ENCODE data around the gene CFAP73.
"Not testable (repeated sequence)": the region's sequence is repeated elsewhere in the genome, so short reads cannot be mapped to it uniquely, and the experiment has no call there.

CFAP73 gene

DNA sequence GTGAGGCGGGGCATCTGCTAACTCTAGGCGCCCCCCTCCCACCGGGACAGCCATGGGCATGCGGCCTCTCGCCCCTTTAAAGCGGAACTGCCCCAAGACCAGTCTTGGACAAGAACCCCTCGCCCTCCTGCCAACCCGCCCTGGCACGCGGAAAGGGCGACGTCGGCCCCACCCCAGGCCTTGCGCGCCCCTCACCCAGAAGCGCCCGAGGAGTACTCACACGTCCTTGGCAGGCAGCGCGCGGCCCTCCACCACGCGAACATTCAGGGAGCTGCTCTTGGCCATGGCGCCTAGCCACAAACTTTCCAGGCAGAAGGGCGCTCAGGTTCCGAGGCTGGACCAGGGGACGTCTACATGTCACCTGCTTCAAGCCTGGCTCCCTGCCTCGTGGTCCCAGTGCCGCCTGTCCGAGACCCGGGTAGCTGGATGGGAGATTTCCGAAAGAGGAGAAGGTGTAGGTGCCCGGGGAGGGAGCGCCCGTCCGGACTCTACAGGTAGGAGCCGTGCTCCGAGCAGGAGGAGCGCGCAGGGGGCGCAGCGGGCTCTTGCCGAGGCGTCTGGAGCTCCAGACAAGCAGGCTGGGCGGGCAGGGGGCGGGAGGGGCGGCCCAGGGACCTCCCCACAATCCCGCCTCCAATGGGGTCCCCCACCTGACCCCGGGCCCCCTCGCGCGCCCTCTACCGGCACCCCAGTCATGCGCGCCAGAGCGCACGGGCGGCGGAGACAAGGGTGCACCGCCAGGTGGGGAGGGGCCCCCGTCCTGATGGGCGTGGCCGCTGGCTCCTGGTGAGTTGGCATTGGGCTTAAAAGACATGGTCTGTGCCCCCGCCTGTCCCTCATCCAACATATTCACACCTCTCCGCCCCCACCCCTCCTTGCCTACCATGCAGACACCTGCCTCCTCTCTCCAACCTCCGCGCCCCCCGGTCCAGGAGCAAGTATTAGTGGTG, 14.1 kb upstream of the CFAP73 start, which contains the start of gene RASAL1:
Gene RASAL1, minus strand, starts transcription at position 584 of the 950 bp plus-strand sequence. Its CDS starts 299 bp downstream, at position 285.
- Histone ChIP-seq H3K9ac (ENCODE audit: low read length) (no peak within 1 kb of the TSS), H3K36me3 (ENCODE audit: control insufficient read depth, insufficient read depth, low read length, severe bottlenecking) (no peaks in the 10 kb centered on the region), H3K4me3 (ENCODE audit: low read length) (no peak within 1 kb of the TSS), H3K9me3 (ENCODE audit: control insufficient read depth, low read length) (no peaks in the 10 kb centered on the region), H3K27me3 (replicated peaks; ENCODE audit: control insufficient read depth, insufficient read depth, low read length) (peaks cover 36% of the 10 kb centered on the region), H3K4me1 (ENCODE audit: control insufficient read depth, insufficient read depth, low read length) (no peaks in the 10 kb centered on the region)
- no peak for DNase-seq (ENCODE audit: low read depth)

GRCh38 chr12:113136128-113136989, 13.2 kb upstream of the CFAP73 start:
- Histone ChIP-seq H3K9ac (ENCODE audit: low read length) (no peak overlapping the region), H3K27me3 (replicated peaks; ENCODE audit: control insufficient read depth, insufficient read depth, low read length) (peaks cover 31% of the 10 kb centered on the region), H3K36me3 (ENCODE audit: control insufficient read depth, insufficient read depth, low read length, severe bottlenecking) (no peaks in the 10 kb centered on the region), H3K4me3 (ENCODE audit: low read length) (no peak overlapping the region), H3K9me3 (ENCODE audit: control insufficient read depth, low read length) (no peaks in the 10 kb centered on the region), H3K4me1 (ENCODE audit: control insufficient read depth, insufficient read depth, low read length) (no peaks in the 10 kb centered on the region)
- DNase-seq (ENCODE audit: low read depth) = no peak

DNA sequence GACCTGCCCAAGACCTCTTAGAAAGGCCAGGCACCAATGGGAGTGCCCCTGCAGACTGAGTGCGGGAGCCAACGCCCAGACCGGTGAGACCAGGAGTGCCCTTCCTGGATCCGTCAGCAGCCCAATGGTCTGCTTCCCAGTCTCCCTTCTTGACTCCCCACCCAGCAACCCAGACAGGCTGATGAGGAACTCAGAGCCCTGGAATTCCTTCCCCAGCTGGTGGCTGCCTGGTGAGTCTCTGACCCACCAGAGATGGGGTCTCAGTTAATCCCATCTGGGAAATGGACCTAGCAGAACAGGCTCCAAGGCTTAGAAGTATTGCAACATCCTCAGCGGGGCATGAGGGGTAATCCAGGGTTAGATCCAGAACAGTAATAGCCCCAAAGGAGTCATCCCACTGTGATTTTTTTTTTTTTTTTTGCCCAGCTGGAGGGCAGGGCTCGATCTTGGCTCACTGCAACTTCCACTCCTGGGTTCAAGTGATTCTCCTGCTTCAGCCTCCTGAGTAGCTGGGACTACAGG, 12.5 kb upstream of the CFAP73 start:
- Histone ChIP-seq H3K36me3 (ENCODE audit: control insufficient read depth, insufficient read depth, low read length, severe bottlenecking) (no peaks in the 10 kb centered on the region), H3K4me3 (ENCODE audit: low read length) (no peak overlapping the region), H3K9me3 (ENCODE audit: control insufficient read depth, low read length) (no peaks in the 10 kb centered on the region), H3K9ac (ENCODE audit: low read length) (no peak overlapping the region), H3K4me1 (ENCODE audit: control insufficient read depth, insufficient read depth, low read length) (peaks cover 2% of the 10 kb centered on the region), H3K27me3 (replicated peaks; ENCODE audit: control insufficient read depth, insufficient read depth, low read length) (peaks cover 31% of the 10 kb centered on the region)
- no peak for DNase-seq (ENCODE audit: low read depth)

DNA sequence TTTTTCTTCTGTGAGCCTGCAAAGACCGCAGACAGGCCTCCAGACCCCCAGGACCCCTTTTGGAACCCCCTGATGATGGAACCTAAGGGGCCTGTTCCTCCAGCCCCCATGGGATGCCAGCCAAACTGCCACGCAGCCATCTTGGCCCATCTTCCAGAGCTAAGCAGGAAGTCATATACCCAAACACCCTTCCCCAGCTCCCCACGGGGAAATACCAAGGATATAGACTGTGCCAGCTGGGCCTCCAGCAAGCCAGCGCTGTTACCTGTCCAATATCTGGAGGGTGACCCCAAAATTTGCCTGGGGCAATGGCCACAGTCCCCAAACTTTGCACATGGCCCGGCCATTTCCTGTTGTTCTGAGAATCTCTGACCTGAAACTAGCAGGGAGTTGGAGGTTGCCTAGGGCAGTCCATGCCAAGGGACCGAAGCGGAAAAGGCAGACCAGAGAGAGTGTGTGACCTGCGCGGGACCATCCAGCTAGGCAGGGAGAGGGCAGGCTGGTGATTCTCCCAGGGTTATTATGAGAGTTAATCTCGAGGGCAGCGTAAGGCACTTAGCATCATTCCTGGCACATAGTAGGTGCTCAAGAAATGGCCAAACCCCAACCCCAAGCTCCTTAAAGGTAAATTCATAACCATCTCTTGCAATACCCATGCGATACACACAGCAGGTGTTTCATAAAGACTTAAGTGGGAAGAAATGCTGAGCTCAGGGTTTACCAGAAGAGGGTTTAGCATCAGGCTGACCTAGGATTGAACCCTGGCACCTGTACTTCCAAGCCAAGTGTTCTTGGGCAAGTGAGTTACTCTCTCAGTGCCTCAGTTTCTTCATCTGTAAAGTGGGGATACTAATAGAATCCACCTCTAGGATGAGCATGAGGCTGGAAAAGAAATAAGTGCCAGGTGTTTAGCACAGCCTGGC, 11.4 kb upstream of the CFAP73 start:
- Histone ChIP-seq H3K9ac (ENCODE audit: low read length) (no peak overlapping the region), H3K4me3 (ENCODE audit: low read length) (no peak overlapping the region), H3K36me3 (ENCODE audit: control insufficient read depth, insufficient read depth, low read length, severe bottlenecking) (no peaks in the 10 kb centered on the region), H3K9me3 (ENCODE audit: control insufficient read depth, low read length) (no peaks in the 10 kb centered on the region), H3K4me1 (ENCODE audit: control insufficient read depth, insufficient read depth, low read length) (peaks cover 5% of the 10 kb centered on the region), H3K27me3 (replicated peaks; ENCODE audit: control insufficient read depth, insufficient read depth, low read length) (peaks cover 25% of the 10 kb centered on the region)
- DNase-seq (ENCODE audit: low read depth) = no peak

DNA sequence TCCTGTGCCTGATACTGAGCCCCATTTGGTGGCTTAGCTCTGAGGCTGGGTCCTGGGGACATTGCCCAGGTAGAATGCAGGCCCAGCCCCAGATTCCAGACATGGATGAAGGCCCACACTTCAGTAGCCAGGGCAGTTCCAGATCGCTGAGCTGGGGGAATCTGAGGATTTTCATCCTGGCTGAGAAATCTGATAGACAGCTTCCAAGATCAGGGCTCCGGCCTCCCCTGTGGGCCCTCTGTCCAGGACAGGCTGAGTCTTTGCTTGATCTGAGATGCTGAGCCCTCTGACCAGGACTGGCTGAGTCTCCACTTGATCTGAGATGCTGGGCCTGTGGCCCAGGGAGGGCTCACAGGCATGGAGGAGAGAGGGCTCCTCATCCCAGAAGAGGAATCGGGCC, 10.7 kb upstream of the CFAP73 start:
- Histone ChIP-seq H3K4me1 (ENCODE audit: control insufficient read depth, insufficient read depth, low read length) (peaks cover 5% of the 10 kb centered on the region), H3K9ac (ENCODE audit: low read length) (no peak overlapping the region), H3K27me3 (replicated peaks; ENCODE audit: control insufficient read depth, insufficient read depth, low read length) (peaks cover 23% of the 10 kb centered on the region), H3K9me3 (ENCODE audit: control insufficient read depth, low read length) (no peaks in the 10 kb centered on the region), H3K4me3 (ENCODE audit: low read length) (no peak overlapping the region), H3K36me3 (ENCODE audit: control insufficient read depth, insufficient read depth, low read length, severe bottlenecking) (no peaks in the 10 kb centered on the region)
- DNase-seq (ENCODE audit: low read depth) = no peak

DNA sequence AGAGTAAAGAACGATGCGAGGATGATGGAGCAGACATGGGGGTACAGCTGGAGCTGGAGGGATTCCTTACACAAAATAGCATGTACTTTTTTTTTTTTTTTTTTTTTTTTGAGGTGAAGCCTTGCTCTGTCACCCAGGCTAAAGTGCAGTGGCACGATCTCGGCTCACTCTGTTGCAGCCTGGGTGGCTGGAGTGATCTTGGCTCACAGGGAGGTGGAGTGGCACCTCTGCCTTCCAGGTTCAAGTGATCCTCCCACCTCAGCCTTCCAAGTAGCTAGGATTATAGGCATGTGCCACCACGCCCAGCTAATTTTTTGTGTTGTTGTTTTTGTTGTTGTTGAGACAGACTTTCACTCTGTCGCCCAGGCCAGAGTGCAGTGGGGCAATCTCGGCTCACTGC, 8.8 kb upstream of the CFAP73 start:
- no peak for DNase-seq (ENCODE audit: low read depth)
- H3K9me3 ChIP-seq (ENCODE audit: control insufficient read depth, low read length) = no peaks in the 10 kb centered on the region
- peaks cover 5% of the 10 kb centered on the region for H3K4me1 ChIP-seq (ENCODE audit: control insufficient read depth, insufficient read depth, low read length)
- no peak overlapping the region for H3K9ac ChIP-seq (ENCODE audit: low read length)
- H3K27me3 ChIP-seq (replicated peaks; ENCODE audit: control insufficient read depth, insufficient read depth, low read length) = peaks cover 16% of the 10 kb centered on the region
- no peak overlapping the region for H3K4me3 ChIP-seq (ENCODE audit: low read length)
- H3K36me3 ChIP-seq (ENCODE audit: control insufficient read depth, insufficient read depth, low read length, severe bottlenecking) = no peaks in the 10 kb centered on the region

DNA sequence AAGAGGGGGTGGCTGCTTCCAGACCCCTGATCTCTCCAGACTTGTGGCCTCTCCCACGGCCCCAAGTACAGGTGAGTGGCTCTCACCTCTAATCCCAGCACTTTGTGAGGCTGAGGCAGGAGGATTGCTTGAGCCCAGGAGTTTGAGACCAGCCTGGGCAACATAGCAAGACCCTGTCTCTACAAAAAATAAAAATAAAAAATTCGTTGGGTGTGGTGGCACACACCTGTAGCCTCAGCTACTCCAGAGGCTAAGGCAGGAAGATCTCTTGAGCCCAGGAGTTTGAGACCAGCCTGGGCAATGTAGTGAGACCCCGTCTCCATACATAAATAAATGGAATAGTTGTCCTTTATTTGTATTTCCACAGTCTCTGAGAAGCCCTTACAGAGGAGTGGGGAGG, 7.8 kb upstream of the CFAP73 start:
- H3K4me3 ChIP-seq (ENCODE audit: low read length); H3K9me3 ChIP-seq (ENCODE audit: control insufficient read depth, low read length); H3K9ac ChIP-seq (ENCODE audit: low read length); H3K27me3 ChIP-seq (replicated peaks; ENCODE audit: control insufficient read depth, insufficient read depth, low read length); DNase-seq (ENCODE audit: low read depth); H3K36me3 ChIP-seq (ENCODE audit: control insufficient read depth, insufficient read depth, low read length, severe bottlenecking): not testable (repeated sequence)
- H3K4me1 ChIP-seq (ENCODE audit: control insufficient read depth, insufficient read depth, low read length) = peaks cover 12% of the 10 kb centered on the region

DNA sequence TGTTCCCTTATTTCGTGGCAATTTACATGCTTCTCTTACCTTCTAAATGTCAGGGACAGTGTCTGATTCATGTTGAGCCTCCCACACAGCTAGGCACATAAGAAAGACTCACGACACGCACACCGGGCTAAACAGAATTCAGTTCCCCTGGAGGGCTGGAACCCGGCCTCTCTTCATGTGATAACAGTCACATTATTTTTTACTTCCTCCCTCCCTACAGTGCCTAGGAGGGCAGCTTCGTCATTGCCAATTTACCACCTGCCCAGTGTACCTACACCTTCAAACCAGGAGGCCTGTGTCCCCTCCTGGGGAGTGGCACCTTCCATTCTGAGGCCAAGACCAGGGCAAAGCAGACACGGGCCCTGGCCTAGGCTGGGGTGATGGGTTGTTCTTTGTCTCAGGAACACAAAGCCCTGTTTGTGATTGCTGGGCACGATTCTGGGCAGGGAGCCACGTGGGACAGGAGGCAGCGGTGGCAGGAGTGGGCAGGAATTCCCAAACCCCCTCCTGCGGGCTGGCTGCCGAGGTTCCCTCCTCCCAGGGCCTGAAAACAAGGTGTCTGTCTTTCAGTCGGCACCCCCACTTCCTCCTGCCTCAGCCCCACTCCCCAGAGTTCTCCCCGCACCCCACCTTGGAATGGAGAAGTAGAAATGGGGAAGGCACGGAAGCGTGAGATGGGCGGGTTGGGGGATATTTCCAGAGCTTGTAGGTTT, 7.2 kb upstream of the CFAP73 start:
- H3K36me3 ChIP-seq (ENCODE audit: control insufficient read depth, insufficient read depth, low read length, severe bottlenecking) = no peaks in the 10 kb centered on the region

DNA sequence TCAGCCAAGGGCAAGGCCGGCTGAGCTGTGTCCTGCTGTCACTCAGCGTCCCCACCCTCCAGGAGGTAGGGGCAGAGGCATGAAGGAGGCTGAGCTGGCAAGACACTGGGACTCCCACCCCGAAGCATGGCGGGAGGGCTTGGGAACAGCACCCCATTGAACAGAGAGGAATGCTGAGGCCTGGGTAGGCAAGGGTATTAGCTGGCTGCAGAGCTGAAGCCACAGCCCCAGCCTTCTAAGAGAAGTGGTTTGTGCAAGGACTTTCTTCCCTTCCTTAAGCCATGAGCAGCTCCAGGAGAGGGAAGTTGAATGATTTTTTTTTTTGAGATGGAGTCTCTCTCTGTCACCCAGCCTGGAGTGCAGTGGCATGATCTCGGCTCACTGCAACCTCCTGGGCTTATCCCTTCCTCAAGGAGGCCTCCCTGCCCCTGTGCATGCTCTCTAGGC, 6.6 kb upstream of the CFAP73 start:
- Histone ChIP-seq H3K36me3 (ENCODE audit: control insufficient read depth, insufficient read depth, low read length, severe bottlenecking) (no peaks in the 10 kb centered on the region), H3K9me3 (ENCODE audit: control insufficient read depth, low read length) (peaks cover 8% of the 10 kb centered on the region), H3K4me3 (ENCODE audit: low read length) (no peak overlapping the region), H3K4me1 (ENCODE audit: control insufficient read depth, insufficient read depth, low read length) (peaks cover 12% of the 10 kb centered on the region), H3K27me3 (replicated peaks; ENCODE audit: control insufficient read depth, insufficient read depth, low read length) (peaks cover 7% of the 10 kb centered on the region), H3K9ac (ENCODE audit: low read length) (no peak overlapping the region)
- DNase-seq (ENCODE audit: low read depth) = no peak

More for the DNA sequence above, 7.2 kb upstream of the CFAP73 start:
- no peak overlapping the region for H3K4me3 ChIP-seq (ENCODE audit: low read length)
- peaks cover 6% of the 10 kb centered on the region for H3K27me3 ChIP-seq (replicated peaks; ENCODE audit: control insufficient read depth, insufficient read depth, low read length)
- H3K9me3 ChIP-seq (ENCODE audit: control insufficient read depth, low read length) = peaks cover 5% of the 10 kb centered on the region
- H3K4me1 ChIP-seq (ENCODE audit: control insufficient read depth, insufficient read depth, low read length) = peaks cover 12% of the 10 kb centered on the region
- DNase-seq (ENCODE audit: low read depth) = no peak
- H3K9ac ChIP-seq (ENCODE audit: low read length) = no peak overlapping the region

GRCh38 chr12:113143959-113144358, 5.6 kb upstream of the CFAP73 start:
- no peak overlapping the region for H3K9ac ChIP-seq (ENCODE audit: low read length)
- DNase-seq (ENCODE audit: low read depth) = no peak
- H3K9me3 ChIP-seq (ENCODE audit: control insufficient read depth, low read length) = peaks cover 8% of the 10 kb centered on the region
- H3K4me1 ChIP-seq (ENCODE audit: control insufficient read depth, insufficient read depth, low read length) = peaks cover 12% of the 10 kb centered on the region
- H3K27me3 ChIP-seq (replicated peaks; ENCODE audit: control insufficient read depth, insufficient read depth, low read length) = peaks cover 7% of the 10 kb centered on the region
- no peaks in the 10 kb centered on the region for H3K36me3 ChIP-seq (ENCODE audit: control insufficient read depth, insufficient read depth, low read length, severe bottlenecking)
- H3K4me3 ChIP-seq (ENCODE audit: low read length) = no peak overlapping the region

Data from adipocyte (in vitro differentiated cells).